ENCODE data around the gene ZNF516. TPM values are rescaled to one million over a fixed set of nuclear protein-coding genes. Genes with fewer than 3 reads are reported as not detected.

Gene ZNF516
- total RNA-seq, 1 experiment from 2014 or later = 25.5 TPM

GRCh38 chr18:76386886-76387285, 108.2 kb downstream of the ZNF516 start:
- Histone ChIP-seq H3K36me3 (ENCODE audit: control insufficient read depth, insufficient read depth, low read length) (no peaks in the 10 kb centered on the region), H3K4me1 (no peaks in the 10 kb centered on the region), H3K27me3 (replicated peaks; ENCODE audit: control insufficient read depth, insufficient read depth, low read length) (no peaks in the 10 kb centered on the region), H3K9me3 (no peaks in the 10 kb centered on the region), H3K4me3 (ENCODE audit: low read depth, low read length) (no peak overlapping the region)
- no peaks in the 10 kb centered on the region for H3K4me1 Mint-ChIP-seq (ENCODE audit: low read depth, unreplicated experiment)
- ChIA-PET POLR2A (no interaction called here), CTCF (no interaction called here)
- no peaks in the 10 kb centered on the region for H3K27me3 Mint-ChIP-seq (ENCODE audit: insufficient read depth, unreplicated experiment)
- H3K9me3 Mint-ChIP-seq (ENCODE audit: unreplicated experiment) = no peaks in the 10 kb centered on the region
- BruUV-seq (replicated peaks) = no TSS peak
- peaks cover 17% of the 10 kb centered on the region for H3K36me3 Mint-ChIP-seq (ENCODE audit: insufficient read depth, unreplicated experiment)
- no peak overlapping the region for H3K4me3 Mint-ChIP-seq (ENCODE audit: unreplicated experiment)
- intact Hi-C loops (cut with micrococcal nuclease; ENCODE audit: unreplicated experiment) = no loop called here
- no peak for DNase-seq
- TF ChIP-seq, protein P1, sequence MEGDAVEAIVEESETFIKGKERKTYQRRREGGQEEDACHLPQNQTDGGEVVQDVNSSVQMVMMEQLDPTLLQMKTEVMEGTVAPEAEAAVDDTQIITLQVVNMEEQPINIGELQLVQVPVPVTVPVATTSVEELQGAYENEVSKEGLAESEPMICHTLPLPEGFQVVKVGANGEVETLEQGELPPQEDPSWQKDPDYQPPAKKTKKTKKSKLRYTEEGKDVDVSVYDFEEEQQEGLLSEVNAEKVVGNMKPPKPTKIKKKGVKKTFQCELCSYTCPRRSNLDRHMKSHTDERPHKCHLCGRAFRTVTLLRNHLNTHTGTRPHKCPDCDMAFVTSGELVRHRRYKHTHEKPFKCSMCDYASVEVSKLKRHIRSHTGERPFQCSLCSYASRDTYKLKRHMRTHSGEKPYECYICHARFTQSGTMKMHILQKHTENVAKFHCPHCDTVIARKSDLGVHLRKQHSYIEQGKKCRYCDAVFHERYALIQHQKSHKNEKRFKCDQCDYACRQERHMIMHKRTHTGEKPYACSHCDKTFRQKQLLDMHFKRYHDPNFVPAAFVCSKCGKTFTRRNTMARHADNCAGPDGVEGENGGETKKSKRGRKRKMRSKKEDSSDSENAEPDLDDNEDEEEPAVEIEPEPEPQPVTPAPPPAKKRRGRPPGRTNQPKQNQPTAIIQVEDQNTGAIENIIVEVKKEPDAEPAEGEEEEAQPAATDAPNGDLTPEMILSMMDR (IDR thresholded peaks at IDR 0.05; ENCODE audit: insufficient read depth in 1 of 2, low read depth in 1 of 2, low read length in 1 of 2, severe bottlenecking in 1 of 2, unreplicated experiment in 1 of 2) = no peak
- H3K27ac Mint-ChIP-seq (ENCODE audit: unreplicated experiment) = no peak overlapping the region

- POLR2A ChIA-PET = no interaction called here
- no peaks in the 10 kb centered on the region for H3K9me3 Mint-ChIP-seq (ENCODE audit: unreplicated experiment)
- H3K36me3 ChIP-seq (ENCODE audit: control insufficient read depth, insufficient read depth, low read length) = no peaks in the 10 kb centered on the region
These were observed 109.0 kb downstream of the ZNF516 start for GRCh38 chr18:76386071-76386470.

GRCh38 chr18:76385681-76385975, 109.4 kb downstream of the ZNF516 start:
- Histone ChIP-seq H3K4me1 (no peaks in the 10 kb centered on the region), H3K27me3 (replicated peaks; ENCODE audit: control insufficient read depth, insufficient read depth, low read length) (no peaks in the 10 kb centered on the region), H3K36me3 (ENCODE audit: control insufficient read depth, insufficient read depth, low read length) (no peaks in the 10 kb centered on the region), H3K9me3 (no peaks in the 10 kb centered on the region), H3K4me3 (ENCODE audit: low read depth, low read length) (no peak overlapping the region)
- TF ChIP-seq, protein P1 (IDR thresholded peaks at IDR 0.05; ENCODE audit: insufficient read depth in 1 of 2, low read depth in 1 of 2, low read length in 1 of 2, severe bottlenecking in 1 of 2, unreplicated experiment in 1 of 2) = no peak
- no peak overlapping the region for H3K27ac Mint-ChIP-seq (ENCODE audit: unreplicated experiment)
- ChIA-PET CTCF (no interaction called here), POLR2A (no interaction called here)
- H3K27me3 Mint-ChIP-seq (ENCODE audit: insufficient read depth, unreplicated experiment) = no peaks in the 10 kb centered on the region
- no TSS peak for BruUV-seq (replicated peaks)
- H3K4me3 Mint-ChIP-seq (ENCODE audit: unreplicated experiment) = no peak overlapping the region
- intact Hi-C loops (cut with micrococcal nuclease; ENCODE audit: unreplicated experiment) = no loop called here
- DNase-seq = no peak
- H3K4me1 Mint-ChIP-seq (ENCODE audit: low read depth, unreplicated experiment) = no peaks in the 10 kb centered on the region
- peaks cover 10% of the 10 kb centered on the region for H3K36me3 Mint-ChIP-seq (ENCODE audit: insufficient read depth, unreplicated experiment)
- no peaks in the 10 kb centered on the region for H3K9me3 Mint-ChIP-seq (ENCODE audit: unreplicated experiment)

More at GRCh38 chr18:76386071-76386470, 109.0 kb downstream of the ZNF516 start:
- DNase-seq = no peak
- no TSS peak for BruUV-seq (replicated peaks)
- no peaks in the 10 kb centered on the region for H3K27me3 ChIP-seq (replicated peaks; ENCODE audit: control insufficient read depth, insufficient read depth, low read length)
- H3K4me3 Mint-ChIP-seq (ENCODE audit: unreplicated experiment) = no peak overlapping the region
- CTCF ChIA-PET = no interaction called here
- H3K9me3 ChIP-seq = no peaks in the 10 kb centered on the region
- no peak overlapping the region for H3K4me3 ChIP-seq (ENCODE audit: low read depth, low read length)
- intact Hi-C loops (cut with micrococcal nuclease; ENCODE audit: unreplicated experiment) = no loop called here
- H3K4me1 ChIP-seq = no peaks in the 10 kb centered on the region
- no peak overlapping the region for H3K27ac Mint-ChIP-seq (ENCODE audit: unreplicated experiment)
- TF ChIP-seq, protein P1 (IDR thresholded peaks at IDR 0.05; ENCODE audit: insufficient read depth in 1 of 2, low read depth in 1 of 2, low read length in 1 of 2, severe bottlenecking in 1 of 2, unreplicated experiment in 1 of 2) = no peak
- H3K27me3 Mint-ChIP-seq (ENCODE audit: insufficient read depth, unreplicated experiment) = no peaks in the 10 kb centered on the region
- peaks cover 10% of the 10 kb centered on the region for H3K36me3 Mint-ChIP-seq (ENCODE audit: insufficient read depth, unreplicated experiment)
- no peaks in the 10 kb centered on the region for H3K4me1 Mint-ChIP-seq (ENCODE audit: low read depth, unreplicated experiment)

Measured in Caco-2 (cell line).